ENCODE data around the gene TSSK6. TPM values are rescaled to one million over a fixed set of nuclear protein-coding genes. Genes with fewer than 3 reads are reported as not detected.

TSSK6 gene
- polyA plus RNA-seq, 4 donors = 0.57 to 1.6 (median 1.2) TPM

DNA sequence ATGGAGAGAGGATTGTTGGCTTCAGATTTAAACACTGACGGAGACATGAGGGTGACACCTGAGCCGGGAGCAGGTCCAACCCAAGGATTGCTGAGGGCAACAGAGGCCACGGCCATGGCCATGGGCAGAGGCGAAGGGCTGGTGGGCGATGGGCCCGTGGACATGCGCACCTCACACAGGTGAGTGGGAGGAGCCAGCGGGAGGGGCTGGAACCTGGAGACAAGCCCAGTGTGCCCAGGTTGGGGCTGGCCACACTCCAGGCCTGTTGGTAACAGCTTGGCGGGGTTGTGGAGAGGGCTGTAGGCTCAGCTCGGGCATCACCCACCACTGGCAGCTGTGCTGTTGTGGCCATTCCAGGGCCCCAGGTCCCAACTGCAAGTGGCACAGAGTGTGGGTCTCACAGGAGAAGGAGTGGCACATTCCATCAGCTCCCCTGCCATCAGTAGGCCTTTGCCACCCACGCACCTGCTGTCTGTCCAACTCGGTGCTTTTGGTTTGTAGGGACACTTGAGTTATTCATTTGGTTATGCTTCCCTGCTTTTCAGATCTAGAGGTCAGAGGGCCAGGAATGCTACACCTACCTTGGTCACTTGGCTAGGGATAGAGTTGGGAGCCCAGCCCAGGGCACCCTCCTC lies 49.8 kb downstream of the TSSK6 start:
- no peak for DNase-seq (ENCODE audit: low read depth in 4 of 4, low spot score in 3 of 4)

DNA sequence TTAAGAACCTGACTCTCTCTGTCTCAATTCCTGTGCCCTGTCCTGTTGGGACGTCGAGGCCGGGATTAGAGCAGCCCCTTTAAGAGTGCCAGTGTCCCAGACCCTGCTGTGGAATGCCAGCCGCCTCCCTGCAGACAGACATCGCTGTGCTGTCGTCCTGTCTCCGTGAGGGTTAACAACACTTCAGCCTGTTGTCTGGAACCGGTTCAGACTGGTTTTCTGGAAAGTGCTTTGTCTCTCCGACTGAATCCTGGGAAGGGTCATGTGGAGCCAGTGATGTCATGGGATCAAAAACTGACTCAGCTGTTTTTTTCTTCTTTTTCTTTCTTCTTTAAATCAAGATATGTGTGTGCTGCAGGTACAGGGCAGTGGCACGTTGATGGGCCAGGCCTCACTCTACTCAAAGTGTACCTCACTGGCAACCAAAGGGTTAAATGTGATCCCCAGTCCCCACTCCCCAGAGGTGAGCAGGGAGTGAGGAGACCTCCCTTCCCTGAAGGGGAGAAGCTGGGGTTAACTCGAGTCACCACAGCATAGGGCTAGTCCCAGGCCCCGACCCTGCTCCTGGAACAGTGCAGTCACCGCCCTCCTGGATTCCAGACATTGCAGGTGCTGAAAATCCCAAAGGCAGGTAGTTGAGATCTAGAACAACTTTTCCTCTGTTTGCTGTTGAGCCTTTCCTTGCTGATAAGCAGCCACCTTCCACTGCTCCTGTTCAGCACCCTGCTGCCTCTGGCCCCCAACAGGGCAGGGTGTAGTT lies 50.8 kb downstream of the TSSK6 start:
- DNase-seq (ENCODE audit: low read depth in 4 of 4, low spot score in 3 of 4) = peak in 1 of 4 donors; percentile 73

Other genes starting within 250 kb of the TSSK6 start
- gene TM6SF2, start 242.2 kb downstream of the TSSK6 start, polyA plus RNA-seq (ENCODE audit: insufficient read length in 4 of 4) = 1 to 10 TPM in 3 of 4 donors, under 1 TPM in 1; 0.87 to 3.8 (median 2.5) TPM
- 10 to 100 TPM; 34.7 to 63.1 (median 56.2) TPM for gene SUGP1, start 195.0 kb downstream of the TSSK6 start, polyA plus RNA-seq (ENCODE audit: insufficient read length in 4 of 4)
- gene MAU2, start 194.7 kb downstream of the TSSK6 start, polyA plus RNA-seq (ENCODE audit: insufficient read length in 4 of 4) = 10 to 100 TPM; 37.2 to 82.5 (median 49.6) TPM
- gene GATAD2A, start 109.9 kb downstream of the TSSK6 start, polyA plus RNA-seq (ENCODE audit: insufficient read length in 4 of 4) = 10 to 100 TPM; 38.3 to 53.4 (median 48.4) TPM
- gene NDUFA13, start 677 bp upstream of the TSSK6 start, polyA plus RNA-seq (ENCODE audit: insufficient read length in 4 of 4) = 100 to 1,000 TPM; 161 to 320 (median 247) TPM
- gene YJEFN3, start 13.4 kb upstream of the TSSK6 start, polyA plus RNA-seq (ENCODE audit: insufficient read length in 4 of 4) = 10 to 100 TPM in 1 of 4 donors, 1 to 10 TPM in 3; 4.9 to 13.0 (median 6.8) TPM
- under 1 TPM; 0.13 to 0.20 (median 0.16) TPM for gene CILP2, start 22.7 kb upstream of the TSSK6 start, polyA plus RNA-seq (ENCODE audit: insufficient read length in 4 of 4)
- gene PBX4, start 103.1 kb upstream of the TSSK6 start, polyA plus RNA-seq (ENCODE audit: insufficient read length in 4 of 4) = 1 to 10 TPM; 3.2 to 8.9 (median 3.6) TPM
- gene LPAR2, start 112.7 kb upstream of the TSSK6 start, polyA plus RNA-seq (ENCODE audit: insufficient read length in 4 of 4) = 10 to 100 TPM; 15.7 to 41.0 (median 23.9) TPM
- gene GMIP, start 128.1 kb upstream of the TSSK6 start, polyA plus RNA-seq (ENCODE audit: insufficient read length in 4 of 4) = 1 to 10 TPM; 2.9 to 6.7 (median 5.1) TPM
- gene ATP13A1, start 148.1 kb upstream of the TSSK6 start, polyA plus RNA-seq (ENCODE audit: insufficient read length in 4 of 4) = 10 to 100 TPM; 39.9 to 70.9 (median 46.1) TPM
- 10 to 100 TPM in 3 of 4 donors, 1 to 10 TPM in 1; 6.0 to 20.4 (median 18.2) TPM for gene ZNF101, start 153.3 kb upstream of the TSSK6 start, polyA plus RNA-seq (ENCODE audit: insufficient read length in 4 of 4)
- gene ZNF14, start 217.6 kb upstream of the TSSK6 start, polyA plus RNA-seq (ENCODE audit: insufficient read length in 4 of 4) = 10 to 100 TPM; 10.2 to 17.7 (median 15.0) TPM